ENCODE results near the gene SPACA4. TPM values are rescaled to one million over a fixed set of nuclear protein-coding genes. Genes with fewer than 3 reads are reported as not detected.

The SPACA4 gene
- total RNA-seq, 3 donors from 2014 or later (not counting 1 experiment from before 2014, with no cell fraction given), result not detected

DNA sequence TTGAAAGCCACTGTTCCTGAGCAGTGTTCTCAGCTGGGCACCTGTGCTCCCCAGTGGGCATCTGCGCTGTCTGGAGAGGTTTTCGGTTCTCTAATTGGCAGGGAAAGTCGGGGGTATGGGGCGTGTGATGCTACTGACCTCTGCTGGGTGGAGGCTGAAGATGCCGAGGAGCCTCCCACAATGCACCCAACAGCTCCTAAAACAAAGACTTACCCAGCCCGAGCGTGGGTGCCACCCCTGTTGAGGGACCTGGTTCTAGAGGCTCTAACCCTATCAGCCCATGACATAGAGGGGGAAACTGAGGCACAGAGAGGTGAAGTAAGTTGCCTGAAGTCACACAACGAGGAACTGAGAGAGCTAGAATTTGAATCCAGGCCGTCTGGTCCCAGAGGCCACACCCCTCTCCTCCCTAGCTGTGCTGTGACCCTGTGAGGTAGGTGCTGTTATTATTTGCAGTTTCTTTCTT lies 2.3 kb downstream of the SPACA4 start:
- Mint-ChIP-seq H3K27ac (no peak overlapping the region), H3K27me3 (ENCODE audit: low read depth in 2 of 2) (no peaks in the 10 kb centered on the region), H3K9me3 (no peaks in the 10 kb centered on the region), H3K4me3 (no peak overlapping the region), H3K4me1 (peaks cover 0 to 4% of the 10 kb centered on the region in 2 donors), H3K36me3 (no peaks in the 10 kb centered on the region)
- H3K4me3 ChIP-seq (ENCODE audit: low read length), result no peak overlapping the region
- H3K27ac ChIP-seq (ENCODE audit: low read length), result no peak overlapping the region
- H3K9me3 ChIP-seq (ENCODE audit: control insufficient read depth, insufficient read depth, low read length), result no peaks in the 10 kb centered on the region
- intact Hi-C loops (cut with micrococcal nuclease), result no loop called here
- ATAC-seq (peak; percentile 69 to 92 (median 76)), DNase-seq (peak in 1 of 2 donors; percentile 79)
- H3K27me3 ChIP-seq (ENCODE audit: control insufficient read depth, insufficient read depth, low read length), result no peaks in the 10 kb centered on the region
- TF ChIP-seq, protein P1, sequence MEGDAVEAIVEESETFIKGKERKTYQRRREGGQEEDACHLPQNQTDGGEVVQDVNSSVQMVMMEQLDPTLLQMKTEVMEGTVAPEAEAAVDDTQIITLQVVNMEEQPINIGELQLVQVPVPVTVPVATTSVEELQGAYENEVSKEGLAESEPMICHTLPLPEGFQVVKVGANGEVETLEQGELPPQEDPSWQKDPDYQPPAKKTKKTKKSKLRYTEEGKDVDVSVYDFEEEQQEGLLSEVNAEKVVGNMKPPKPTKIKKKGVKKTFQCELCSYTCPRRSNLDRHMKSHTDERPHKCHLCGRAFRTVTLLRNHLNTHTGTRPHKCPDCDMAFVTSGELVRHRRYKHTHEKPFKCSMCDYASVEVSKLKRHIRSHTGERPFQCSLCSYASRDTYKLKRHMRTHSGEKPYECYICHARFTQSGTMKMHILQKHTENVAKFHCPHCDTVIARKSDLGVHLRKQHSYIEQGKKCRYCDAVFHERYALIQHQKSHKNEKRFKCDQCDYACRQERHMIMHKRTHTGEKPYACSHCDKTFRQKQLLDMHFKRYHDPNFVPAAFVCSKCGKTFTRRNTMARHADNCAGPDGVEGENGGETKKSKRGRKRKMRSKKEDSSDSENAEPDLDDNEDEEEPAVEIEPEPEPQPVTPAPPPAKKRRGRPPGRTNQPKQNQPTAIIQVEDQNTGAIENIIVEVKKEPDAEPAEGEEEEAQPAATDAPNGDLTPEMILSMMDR (IDR thresholded peaks at IDR 0.05), result peak; percentile 8
- peaks cover 4% of the 10 kb centered on the region for H3K4me1 ChIP-seq (ENCODE audit: control insufficient read depth, insufficient read depth, low read length)
- WGBS (ENCODE audit: insufficient coverage), result 10% methylated on average over 5 of the region's 9 CpGs
- H3K36me3 ChIP-seq (ENCODE audit: control insufficient read depth, insufficient read depth, low read length), result no peaks in the 10 kb centered on the region

- no peak overlapping the region for H3K27ac ChIP-seq (ENCODE audit: low read length)
- H3K9me3 ChIP-seq (ENCODE audit: control insufficient read depth, insufficient read depth, low read length), result no peaks in the 10 kb centered on the region
- no peak for DNase-seq
- no peaks in the 10 kb centered on the region for H3K27me3 Mint-ChIP-seq (ENCODE audit: low read depth in 2 of 2)
- H3K36me3 ChIP-seq (ENCODE audit: control insufficient read depth, insufficient read depth, low read length), result peaks cover under 1% of the 10 kb centered on the region
- no peaks in the 10 kb centered on the region for H3K27me3 ChIP-seq (ENCODE audit: control insufficient read depth, insufficient read depth, low read length)
- intact Hi-C loops (cut with micrococcal nuclease), result no loop called here
- no peak for ATAC-seq
- no peaks in the 10 kb centered on the region for H3K36me3 Mint-ChIP-seq
- H3K4me1 ChIP-seq (ENCODE audit: control insufficient read depth, insufficient read depth, low read length), result peaks cover 4% of the 10 kb centered on the region
- TF ChIP-seq, protein P1 (IDR thresholded peaks at IDR 0.05), result no peak
- H3K9me3 Mint-ChIP-seq, result no peaks in the 10 kb centered on the region
- no peak overlapping the region for H3K27ac Mint-ChIP-seq
- H3K4me3 ChIP-seq (ENCODE audit: low read length), result no peak overlapping the region
- WGBS (ENCODE audit: insufficient coverage), result 96% methylated on average over 20 of the region's 20 CpGs
- no peak overlapping the region for H3K4me3 Mint-ChIP-seq
- H3K4me1 Mint-ChIP-seq, result peaks cover 0 to 4% of the 10 kb centered on the region in 2 donors
Observed at GRCh38 chr19:48609571-48610108, 3.1 kb downstream of the SPACA4 start.

GRCh38 chr19:48611872-48612271 lies 5.3 kb downstream of the SPACA4 start:
- intact Hi-C loops (cut with micrococcal nuclease), result no loop called here
- no peak overlapping the region for H3K27ac Mint-ChIP-seq
- Histone ChIP-seq H3K27ac (ENCODE audit: low read length) (no peak overlapping the region), H3K9me3 (ENCODE audit: control insufficient read depth, insufficient read depth, low read length) (no peaks in the 10 kb centered on the region), H3K4me3 (ENCODE audit: low read length) (no peak overlapping the region), H3K4me1 (ENCODE audit: control insufficient read depth, insufficient read depth, low read length) (peaks cover 15% of the 10 kb centered on the region), H3K27me3 (ENCODE audit: control insufficient read depth, insufficient read depth, low read length) (no peaks in the 10 kb centered on the region), H3K36me3 (ENCODE audit: control insufficient read depth, insufficient read depth, low read length) (peaks cover 23% of the 10 kb centered on the region)
- 96% methylated on average over 14 of the region's 14 CpGs for WGBS (ENCODE audit: insufficient coverage)
- no peak for ATAC-seq
- no peak for DNase-seq
- H3K4me1 Mint-ChIP-seq, result peaks cover 1 to 12% of the 10 kb centered on the region in 2 donors
- no peaks in the 10 kb centered on the region for H3K36me3 Mint-ChIP-seq
- TF ChIP-seq, protein P1 (IDR thresholded peaks at IDR 0.05), result no peak
- H3K4me3 Mint-ChIP-seq, result no peak overlapping the region
- no peaks in the 10 kb centered on the region for H3K9me3 Mint-ChIP-seq
- no peaks in the 10 kb centered on the region for H3K27me3 Mint-ChIP-seq (ENCODE audit: low read depth in 2 of 2)

Measured in natural killer cell (primary cell).